HepG2 (cell line): ENCODE results near the gene FBF1. TPM values are rescaled to one million over a fixed set of nuclear protein-coding genes. Genes with fewer than 3 reads are reported as not detected.

Source experiments
- AGO1 ChIP-seq: fragments of 200-400 bp; formaldehyde crosslinking; IDR thresholded peaks from 2 replicates; pipeline ENCODE4 v1.6.1; 2017; ENCODE audit warnings: mild to moderate bottlenecking, low read depth, low read length, moderate library complexity; ENCODE audit not compliant: poor library complexity, severe bottlenecking
- DR1 ChIP-seq: sonication (generic); formaldehyde crosslinking; IDR thresholded peaks from 2 replicates; pipeline ENCODE4 v1.8.0; 2021; ENCODE audit warnings: mild to moderate bottlenecking, missing genetic modification reagents, inconsistent platforms
- EEA1 ChIP-seq: sonication (generic); formaldehyde crosslinking; IDR thresholded peaks from 2 replicates; pipeline ENCODE4 v1.5.1; 2020; ENCODE audit warnings: mild to moderate bottlenecking, missing genetic modification reagents, borderline replicate concordance
- GATAD1 ChIP-seq: IDR thresholded peaks from 2 replicates; pipeline ENCODE4 v1.6.1; 2016; ENCODE audit warnings: missing genetic modification reagents, missing compliant biosample characterization
- ISL2 ChIP-seq: sonication (generic); formaldehyde crosslinking; IDR thresholded peaks from 2 replicates; pipeline ENCODE4 v1.5.0; 2020; ENCODE audit warnings: missing genetic modification reagents
- MAFG ChIP-seq: sonication (generic); formaldehyde crosslinking; IDR thresholded peaks from 2 replicates; pipeline ENCODE4 v1.5.1; 2020; ENCODE audit warnings: mild to moderate bottlenecking, missing genetic modification reagents
- RFX3 ChIP-seq: IDR thresholded peaks from 2 replicates; pipeline ENCODE4 v1.6.1; 2016; ENCODE audit warnings: missing biosample characterization, missing genetic modification reagents
- RFXAP ChIP-seq: sonication (generic); formaldehyde crosslinking; IDR thresholded peaks from 2 replicates; pipeline ENCODE4 v1.4.0; 2020; ENCODE audit warnings: missing genetic modification reagents, borderline replicate concordance
- SATB2 ChIP-seq: sonication (generic); formaldehyde crosslinking; IDR thresholded peaks from 2 replicates; pipeline ENCODE4 v1.5.0; 2020; ENCODE audit warnings: missing genetic modification reagents
- SNRNP70 ChIP-seq: fragments of 200-400 bp; formaldehyde crosslinking; IDR thresholded peaks from 2 replicates; pipeline ENCODE4 v1.6.1; 2017; ENCODE audit warnings: mild to moderate bottlenecking, low read depth, low read length, moderate library complexity
- SOX13 ChIP-seq, 3 experiments: fragments of 450-650 bp in 1 of 3; sonication (generic) in 1 of 3; formaldehyde crosslinking in 1 of 3; IDR thresholded peaks in 2 of 3; conservative IDR thresholded peaks in 1 of 3; 2 replicates each; pipeline versions ENCODE4 v1.5.0 to v1.6.1; 2016 to 2020; ENCODE audit warnings: antibody characterized with exemption in 1 of 3, mild to moderate bottlenecking in 1 of 3, missing compliant biosample characterization in 1 of 3, missing genetic modification reagents in 1 of 3, moderate library complexity in 1 of 3
- SOX5 ChIP-seq: IDR thresholded peaks from 2 replicates; pipeline ENCODE4 v1.6.1; 2016; ENCODE audit warnings: borderline replicate concordance
- TMF1 ChIP-seq: sonication (generic); formaldehyde crosslinking; IDR thresholded peaks from 2 replicates; pipeline ENCODE4 v1.8.1; 2022; ENCODE audit warnings: low read depth, missing genetic modification reagents
- ZBTB7A ChIP-seq: sonication (generic); formaldehyde crosslinking; IDR thresholded peaks from 2 replicates; pipeline ENCODE4 v1.8.0; 2022; ENCODE audit warnings: mild to moderate bottlenecking, missing genetic modification reagents
- ZFP36L2 ChIP-seq: sonication (generic); formaldehyde crosslinking; IDR thresholded peaks from 2 replicates; pipeline ENCODE4 v1.4.0; 2020; ENCODE audit warnings: missing genetic modification reagents
- ZNF207 ChIP-seq: fragments of 450-650 bp; IDR thresholded peaks from 2 replicates; pipeline ENCODE4 v1.6.1; 2016; ENCODE audit warnings: antibody characterized with exemption, borderline replicate concordance
- ZNF253 ChIP-seq: sonication (generic); formaldehyde crosslinking; IDR thresholded peaks from 2 replicates; pipeline ENCODE4 v1.8.0; 2022; ENCODE audit warnings: mild to moderate bottlenecking, missing genetic modification reagents, borderline replicate concordance
- ZNF337 ChIP-seq: sonication (generic); formaldehyde crosslinking; IDR thresholded peaks from 2 replicates; pipeline ENCODE4 v1.5.1; 2020; ENCODE audit warnings: missing genetic modification reagents, low read depth, mild to moderate bottlenecking, borderline replicate concordance
- ZNF496 ChIP-seq: sonication (generic); formaldehyde crosslinking; IDR thresholded peaks from 2 replicates; pipeline ENCODE4 v1.8.1; 2023; ENCODE audit warnings: mild to moderate bottlenecking, moderate library complexity, missing genetic modification reagents; ENCODE audit not compliant: insufficient replicate concordance
- ZNF816 ChIP-seq: sonication (generic); formaldehyde crosslinking; IDR thresholded peaks from 2 replicates; pipeline ENCODE4 v1.8.0; 2022; ENCODE audit warnings: missing genetic modification reagents, mild to moderate bottlenecking, borderline replicate concordance
- polyA plus RNA-seq, 8 experiments: library from polyadenylated mRNA; depleted of rRNA in 3 of 8; stranded (reverse) in 7 of 8; unstranded in 1 of 8; fragments of >200 nt; fragmentation: Illumina TruSeq in 4 of 8; extraction: Trizol in 4 of 8; gene quantifications; 2 replicates each; pipeline versions ENCODE4 v1.2.1 to v1.2.3, GENCODE V29; 2011 to 2016; ENCODE audit warnings: low read depth in 4 of 8, missing spikeins in 1 of 8, mixed read lengths in 1 of 8; ENCODE audit not compliant: insufficient read depth in 1 of 8
- total RNA-seq, 5 experiments: library from RNA; depleted of rRNA; stranded (reverse); fragments of >200 nt; fragmentation: Illumina TruSeq; extraction: Trizol; gene quantifications; 2 replicates each; pipeline ENCODE4 v1.2.3, GENCODE V29; 2016; ENCODE audit warnings: low read depth in 1 of 5
- TF ChIP-seq, protein P1 (sequence below): sonication (generic); formaldehyde crosslinking; IDR thresholded peaks from 2 replicates; pipeline ENCODE4 v1.4.0; 2020; ENCODE audit warnings: mild to moderate bottlenecking, missing genetic modification reagents
- TF ChIP-seq, protein P2 (sequence below): sonication (generic); formaldehyde crosslinking; IDR thresholded peaks from 2 replicates; pipeline ENCODE4 v1.5.1; 2020; ENCODE audit warnings: mild to moderate bottlenecking, missing genetic modification reagents, borderline replicate concordance
- TF ChIP-seq, protein P3 (sequence below): sonication (generic); formaldehyde crosslinking; conservative IDR thresholded peaks from 2 replicates; pipeline ENCODE4 v1.4.0; 2020; ENCODE audit warnings: missing genetic modification reagents
- TF ChIP-seq, protein P4 (sequence below): sonication (generic); formaldehyde crosslinking; IDR thresholded peaks from 2 replicates; pipeline ENCODE4 v1.5.0; 2020; ENCODE audit warnings: missing genetic modification reagents

Gene FBF1
- total and polyA plus RNA-seq, 2 of the 13 experiments (the other 11 are each of a cell fraction or from before 2014, with no cell fraction given), result 2.4 to 8.1 TPM

DNA sequence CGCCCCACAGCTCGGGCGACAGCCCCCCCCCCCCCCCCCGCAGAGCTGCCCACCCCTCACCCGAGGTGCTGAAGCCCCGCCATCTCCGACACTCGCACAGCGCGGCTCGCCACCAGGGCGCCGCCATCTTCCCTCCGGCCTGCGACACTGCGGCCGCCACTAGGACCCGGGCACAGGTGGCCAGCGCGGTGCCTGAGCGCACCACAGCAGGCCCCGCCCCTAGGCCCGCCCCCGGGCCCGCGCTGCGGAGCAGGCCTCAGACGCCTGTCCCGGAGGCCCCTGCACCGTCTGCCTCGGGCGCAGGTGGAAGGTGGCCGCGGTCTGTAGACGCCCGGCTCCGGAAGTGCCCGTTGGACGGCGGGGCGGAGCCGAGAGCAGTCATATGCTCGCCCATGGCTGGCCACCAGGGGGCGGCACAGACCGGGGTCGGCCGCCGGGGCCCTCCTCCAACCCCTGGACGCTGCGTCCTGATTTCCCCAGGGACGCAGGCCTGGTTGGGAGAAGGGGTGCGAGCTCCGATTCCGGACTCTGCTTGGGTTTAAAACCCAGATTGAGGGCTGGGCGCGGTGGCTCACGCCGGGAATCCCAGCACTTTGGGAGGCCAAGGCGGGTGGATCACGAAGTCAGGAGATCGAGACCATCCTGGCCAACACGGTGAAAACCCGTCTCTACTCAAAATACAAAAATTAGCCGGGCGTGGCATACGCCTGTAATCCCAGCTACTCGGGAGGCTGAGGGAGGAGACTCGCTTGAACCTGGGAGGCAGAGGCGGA, 35.9 kb downstream of the FBF1 start, which contains the start of gene MRPL38 (continued):
- TF ChIP-seq SOX5 (CRISPR knock-in tag) (peak; percentile 86), AGO1 (peak; percentile 73), RFXAP (CRISPR knock-in tag) (peak; percentile 91; the same call in 1 of the 2 replicates), SATB2 (CRISPR knock-in tag) (no peak; the same call in 1 of the 2 replicates), EEA1 (peak; percentile 82; the same call in 1 of the 2 replicates), ZNF253 (CRISPR knock-in tag) (peak; percentile 42; the same call in 1 of the 2 replicates), DR1 (CRISPR knock-in tag) (peak; percentile 92), RFX3 (CRISPR knock-in tag) (no peak), ZNF207 (no peak), SOX13 (IDR thresholded peaks at IDR 0.05) (peak; percentile 2; the same call in 1 of the 2 replicates), SOX13 (CRISPR knock-in tag; conservative IDR thresholded peaks at IDR 0.05 in 1 of 2, IDR thresholded peaks at IDR 0.05 in 1 of 2) (peak in 1 of 2 experiments; percentile 75; a peak in 2 of 4 replicates), ZFP36L2 (no peak; the same call in 1 of the 2 replicates), SNRNP70 (no peak), TMF1 (CRISPR knock-in tag) (peak; percentile 81; the same call in 1 of the 2 replicates), ZNF816 (peak; percentile 41; the same call in 1 of the 2 replicates), ISL2 (CRISPR knock-in tag) (peak; percentile 96), GATAD1 (CRISPR knock-in tag) (peak; percentile 91), ZBTB7A (CRISPR knock-in tag) (no peak), ZNF337 (CRISPR knock-in tag) (peak; percentile 88; the same call in 1 of the 2 replicates), MAFG (CRISPR knock-in tag) (no peak), ZNF496 (CRISPR knock-in tag) (no peak)
- TF ChIP-seq, protein P1, sequence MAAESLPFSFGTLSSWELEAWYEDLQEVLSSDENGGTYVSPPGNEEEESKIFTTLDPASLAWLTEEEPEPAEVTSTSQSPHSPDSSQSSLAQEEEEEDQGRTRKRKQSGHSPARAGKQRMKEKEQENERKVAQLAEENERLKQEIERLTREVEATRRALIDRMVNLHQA (CRISPR knock-in tag), result peak; percentile 78; the same call in 1 of the 2 replicates
- TF ChIP-seq, protein P2, sequence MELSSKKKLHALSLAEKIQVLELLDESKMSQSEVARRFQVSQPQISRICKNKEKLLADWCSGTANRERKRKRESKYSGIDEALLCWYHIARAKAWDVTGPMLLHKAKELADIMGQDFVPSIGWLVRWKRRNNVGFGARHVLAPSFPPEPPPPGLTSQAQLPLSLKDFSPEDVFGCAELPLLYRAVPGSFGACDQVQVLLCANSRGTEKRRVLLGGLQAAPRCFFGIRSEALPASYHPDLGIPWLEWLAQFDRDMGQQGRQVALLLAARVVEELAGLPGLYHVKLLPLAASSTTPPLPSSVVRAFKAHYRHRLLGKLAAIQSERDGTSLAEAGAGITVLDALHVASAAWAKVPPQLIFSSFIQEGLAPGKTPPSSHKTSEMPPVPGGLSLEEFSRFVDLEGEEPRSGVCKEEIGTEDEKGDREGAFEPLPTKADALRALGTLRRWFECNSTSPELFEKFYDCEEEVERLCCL (CRISPR knock-in tag), result peak; percentile 78; the same call in 1 of the 2 replicates
- TF ChIP-seq, protein P3, sequence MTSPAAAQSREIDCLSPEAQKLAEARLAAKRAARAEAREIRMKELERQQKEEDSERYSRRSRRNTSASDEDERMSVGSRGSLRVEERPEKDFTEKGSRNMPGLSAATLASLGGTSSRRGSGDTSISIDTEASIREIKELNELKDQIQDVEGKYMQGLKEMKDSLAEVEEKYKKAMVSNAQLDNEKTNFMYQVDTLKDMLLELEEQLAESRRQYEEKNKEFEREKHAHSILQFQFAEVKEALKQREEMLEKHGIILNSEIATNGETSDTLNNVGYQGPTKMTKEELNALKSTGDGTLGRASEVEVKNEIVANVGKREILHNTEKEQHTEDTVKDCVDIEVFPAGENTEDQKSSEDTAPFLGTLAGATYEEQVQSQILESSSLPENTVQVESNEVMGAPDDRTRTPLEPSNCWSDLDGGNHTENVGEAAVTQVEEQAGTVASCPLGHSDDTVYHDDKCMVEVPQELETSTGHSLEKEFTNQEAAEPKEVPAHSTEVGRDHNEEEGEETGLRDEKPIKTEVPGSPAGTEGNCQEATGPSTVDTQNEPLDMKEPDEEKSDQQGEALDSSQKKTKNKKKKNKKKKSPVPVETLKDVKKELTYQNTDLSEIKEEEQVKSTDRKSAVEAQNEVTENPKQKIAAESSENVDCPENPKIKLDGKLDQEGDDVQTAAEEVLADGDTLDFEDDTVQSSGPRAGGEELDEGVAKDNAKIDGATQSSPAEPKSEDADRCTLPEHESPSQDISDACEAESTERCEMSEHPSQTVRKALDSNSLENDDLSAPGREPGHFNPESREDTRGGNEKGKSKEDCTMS, result no peak; the same call in 1 of the 2 replicates
- TF ChIP-seq, protein P4, sequence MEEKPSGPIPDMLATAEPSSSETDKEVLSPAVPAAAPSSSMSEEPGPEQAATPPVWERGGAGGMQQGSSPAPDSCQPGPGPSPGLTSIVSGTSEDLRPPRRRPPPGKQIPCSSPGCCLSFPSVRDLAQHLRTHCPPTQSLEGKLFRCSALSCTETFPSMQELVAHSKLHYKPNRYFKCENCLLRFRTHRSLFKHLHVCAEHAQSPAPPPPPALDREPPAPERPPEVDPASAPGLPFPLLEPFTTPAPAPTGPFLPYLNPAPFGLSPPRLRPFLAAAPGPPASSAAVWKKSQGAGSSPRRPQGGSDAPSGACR (CRISPR knock-in tag), result peak; percentile 69; the same call in 1 of the 2 replicates
